WTC11 (cell line): ENCODE data around the gene MT1B.

ENCODE experiments used
- CTCF ChIP-seq: fragments of 200-600 bp; IDR thresholded peaks from 2 replicates; pipeline ENCODE4 v1.8.0; 2022; ENCODE audit warnings: antibody characterized with exemption
- ESRRA ChIP-seq: sonication (generic); formaldehyde crosslinking; IDR thresholded peaks from 2 replicates; pipeline ENCODE4 v1.8.1; 2022; ENCODE audit warnings: mild to moderate bottlenecking, missing genetic modification reagents, borderline replicate concordance
- ETV6 ChIP-seq: sonication (generic); formaldehyde crosslinking; IDR thresholded peaks from 2 replicates; pipeline ENCODE4 v1.8.1; 2022; ENCODE audit warnings: mild to moderate bottlenecking, missing genetic modification reagents
- MAX ChIP-seq: sonication (generic); formaldehyde crosslinking; IDR thresholded peaks from 2 replicates; pipeline ENCODE4 v1.8.0; 2022; ENCODE audit warnings: mild to moderate bottlenecking, missing genetic modification reagents
- NR2C2 ChIP-seq: sonication (generic); formaldehyde crosslinking; IDR thresholded peaks from 2 replicates; pipeline ENCODE4 v1.8.0; 2022; ENCODE audit warnings: mild to moderate bottlenecking, missing genetic modification reagents
- RELA ChIP-seq: sonication (generic); formaldehyde crosslinking; IDR thresholded peaks from 2 replicates; pipeline ENCODE4 v1.8.1; 2022; ENCODE audit warnings: missing genetic modification reagents, mild to moderate bottlenecking, borderline replicate concordance
- TEAD1 ChIP-seq: sonication (generic); formaldehyde crosslinking; IDR thresholded peaks from 2 replicates; pipeline ENCODE4 v1.8.0; 2022; ENCODE audit warnings: mild to moderate bottlenecking, missing genetic modification reagents
- TEAD4 ChIP-seq: sonication (generic); formaldehyde crosslinking; IDR thresholded peaks from 2 replicates; pipeline ENCODE4 v1.8.0; 2022; ENCODE audit warnings: mild to moderate bottlenecking, missing genetic modification reagents
- ZSCAN18 ChIP-seq: fragments of 250-450 bp; sonication (Bioruptor Pico); IDR thresholded peaks from 2 replicates; pipeline ENCODE4 v2.1.2; 2022; ENCODE audit warnings: mild to moderate bottlenecking, moderate library complexity
- TF ChIP-seq, protein P1 (sequence below): sonication (generic); formaldehyde crosslinking; IDR thresholded peaks from 2 replicates; pipeline ENCODE4 v1.8.1; 2023; ENCODE audit warnings: mild to moderate bottlenecking, missing genetic modification reagents

- TF ChIP-seq CTCF (no peak), ZSCAN18 (no peak), MAX (CRISPR knock-in tag) (no peak), TEAD4 (CRISPR knock-in tag) (no peak), NR2C2 (CRISPR knock-in tag) (no peak), RELA (CRISPR knock-in tag) (no peak), TEAD1 (no peak), ETV6 (no peak), ESRRA (CRISPR knock-in tag) (no peak)
- TF ChIP-seq, protein P1, sequence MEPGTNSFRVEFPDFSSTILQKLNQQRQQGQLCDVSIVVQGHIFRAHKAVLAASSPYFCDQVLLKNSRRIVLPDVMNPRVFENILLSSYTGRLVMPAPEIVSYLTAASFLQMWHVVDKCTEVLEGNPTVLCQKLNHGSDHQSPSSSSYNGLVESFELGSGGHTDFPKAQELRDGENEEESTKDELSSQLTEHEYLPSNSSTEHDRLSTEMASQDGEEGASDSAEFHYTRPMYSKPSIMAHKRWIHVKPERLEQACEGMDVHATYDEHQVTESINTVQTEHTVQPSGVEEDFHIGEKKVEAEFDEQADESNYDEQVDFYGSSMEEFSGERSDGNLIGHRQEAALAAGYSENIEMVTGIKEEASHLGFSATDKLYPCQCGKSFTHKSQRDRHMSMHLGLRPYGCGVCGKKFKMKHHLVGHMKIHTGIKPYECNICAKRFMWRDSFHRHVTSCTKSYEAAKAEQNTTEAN (CRISPR knock-in tag): no peak
Measured at GRCh38 chr16:56626685-56627084, 25.0 kb upstream of the MT1B start.
